SK-N-SH (cell line): ENCODE results near the gene MCM9. TPM values are rescaled to one million over a fixed set of nuclear protein-coding genes. Genes with fewer than 3 reads are reported as not detected.

Experiments
- CTCF ChIA-PET: fragments of 300-600, 350-600 bp; formaldehyde crosslinking; extraction: SDS; loops from one replicate; lab custom pipeline; 2021; lab: Yijun Ruan, JAX
- POLR2A ChIA-PET: fragments of 350-600 bp; sonication (Branson Sonifier 250); formaldehyde crosslinking; extraction: SDS; loops from one replicate; lab custom pipeline; 2020; ENCODE audit warnings: antibody characterized with exemption, inconsistent platforms; lab: Yijun Ruan, JAX
- DNase-seq: peaks from one replicate; pipeline ENCODE4 v3.0.0; 2012
- H2AFZ ChIP-seq: fragments of 200-600 bp; sonication (generic); 2 replicates; pipeline ENCODE4 v1.8.1; 2016; ENCODE audit warnings: antibody characterized with exemption, mild to moderate bottlenecking, low read depth
- H3F3A ChIP-seq: fragments of 200-600 bp; sonication (generic); replicated peaks from 2 replicates; pipeline ENCODE3; 2016; ENCODE audit warnings: antibody characterized with exemption, mild to moderate bottlenecking; ENCODE audit not compliant: insufficient read depth
- H3K27ac ChIP-seq, 2 experiments: fragments of 200-500 bp in 1 of 2; fragments of 200-600 bp in 1 of 2; sonication (Bioruptor generic) in 1 of 2; sonication (generic), shearing (Covaris generic) in 1 of 2; 2 replicates each; pipeline versions ENCODE4 v1.5.1 to v1.6.1; 2014 to 2016; ENCODE audit warnings: low read depth in 2 of 2, inconsistent platforms in 1 of 2, low read length in 1 of 2, mild to moderate bottlenecking in 1 of 2, mixed read lengths in 1 of 2
- H3K27me3 ChIP-seq: fragments of 200-600 bp; sonication (generic), shearing (Covaris generic); 2 replicates; pipeline ENCODE4 v1.6.1; 2016; ENCODE audit warnings: mixed run types; ENCODE audit not compliant: insufficient read depth
- H3K36me3 ChIP-seq, 2 experiments: fragments of 200-500 bp in 1 of 2; fragments of 200-600 bp in 1 of 2; sonication (Bioruptor generic) in 1 of 2; sonication (generic) in 1 of 2; replicated peaks in 1 of 2; 2 replicates each; pipeline versions ENCODE3 to v1.5.1; 2014 to 2016; ENCODE audit warnings: low read length in 1 of 2, mild to moderate bottlenecking in 1 of 2; ENCODE audit not compliant: insufficient read depth in 2 of 2, control insufficient read depth in 1 of 2
- H3K4me1 ChIP-seq, 2 experiments: fragments of 200-500 bp in 1 of 2; fragments of 200-600 bp in 1 of 2; sonication (Bioruptor generic) in 1 of 2; sonication (generic), shearing (Covaris generic) in 1 of 2; 2 replicates each; pipeline versions ENCODE4 v1.5.1 to v1.6.1; 2014 to 2016; ENCODE audit warnings: low read depth in 1 of 2, low read length in 1 of 2, mixed run types in 1 of 2; ENCODE audit not compliant: insufficient read depth in 2 of 2, control insufficient read depth in 1 of 2
- H3K4me2 ChIP-seq: fragments of 200-600 bp; sonication (generic), shearing (Covaris generic); 2 replicates; pipeline ENCODE4 v1.6.1; 2017; ENCODE audit warnings: mixed run types
- H3K4me3 ChIP-seq, 2 experiments: fragments of 200-500 bp in 1 of 2; fragments of 200-600 bp in 1 of 2; sonication (Bioruptor generic) in 1 of 2; sonication (generic), shearing (Covaris generic) in 1 of 2; 2 replicates each; pipeline versions ENCODE4 v1.5.1 to v1.8.1; 2014 to 2016; ENCODE audit warnings: low read depth in 2 of 2, inconsistent platforms in 1 of 2, low read length in 1 of 2, mild to moderate bottlenecking in 1 of 2, mixed read lengths in 1 of 2, moderate library complexity in 1 of 2
- H3K79me2 ChIP-seq: fragments of 200-600 bp; sonication (generic); 2 replicates; pipeline ENCODE4 v1.8.1; 2017; ENCODE audit warnings: mild to moderate bottlenecking; ENCODE audit not compliant: insufficient read depth
- H3K9ac ChIP-seq: fragments of 200-600 bp; sonication (generic); 2 replicates; pipeline ENCODE4 v1.6.1; 2017; ENCODE audit warnings: mixed run types
- H3K9me2 ChIP-seq: fragments of 200-600 bp; sonication (generic); 2 replicates; pipeline ENCODE4 v1.6.1; 2017; ENCODE audit warnings: mixed run types
- H3K9me3 ChIP-seq: fragments of 200-600 bp; sonication (generic); 2 replicates; pipeline ENCODE4 v1.6.1; 2017; ENCODE audit warnings: mixed run types, mild to moderate bottlenecking, moderate library complexity
- H4K20me1 ChIP-seq: fragments of 200-600 bp; sonication (generic); 2 replicates; pipeline ENCODE4 v1.6.1; 2017; ENCODE audit warnings: mild to moderate bottlenecking, mixed run types; ENCODE audit not compliant: insufficient read depth
- CHD2 ChIP-seq: fragments of 150-350 bp; IDR thresholded peaks from 2 replicates; pipeline ENCODE4 v1.6.1; 2018; ENCODE audit warnings: low read length; ENCODE audit not compliant: partially characterized antibody
- CTCF ChIP-seq: fragments of 200-600 bp; sonication (generic); IDR thresholded peaks from 2 replicates; pipeline ENCODE4 v1.6.1; 2017; ENCODE audit warnings: antibody characterized with exemption, mild to moderate bottlenecking, moderate library complexity
- GABPA ChIP-seq: IDR thresholded peaks from 2 replicates; pipeline ENCODE4 v1.4.0; 2012; ENCODE audit warnings: low read depth, mild to moderate bottlenecking
- NFIC ChIP-seq: IDR thresholded peaks from 2 replicates; pipeline ENCODE4 v1.4.0; 2012; ENCODE audit warnings: borderline replicate concordance
- RAD21 ChIP-seq: IDR thresholded peaks from 2 replicates; pipeline ENCODE4 v1.6.1; 2012; ENCODE audit warnings: mild to moderate bottlenecking, low read length
- RXRA ChIP-seq: IDR thresholded peaks from 2 replicates; pipeline ENCODE4 v1.4.0; 2012; ENCODE audit warnings: low read depth, mild to moderate bottlenecking, borderline replicate concordance
- SMC3 ChIP-seq: IDR thresholded peaks from 2 replicates; pipeline ENCODE4 v1.6.1; 2012; ENCODE audit warnings: low read depth, low read length, improper control_type of control experiment
- TAF1 ChIP-seq: IDR thresholded peaks from 2 replicates; pipeline ENCODE4 v1.6.1; 2012; ENCODE audit warnings: low read depth, mild to moderate bottlenecking, low read length, moderate library complexity, borderline replicate concordance
- TCF12 ChIP-seq: IDR thresholded peaks from 2 replicates; pipeline ENCODE4 v1.4.0; 2012
- WGBS: methylation state at CpG from one replicate; pipeline ENCODE4 v1.1.6; 2017; ENCODE audit warnings: low lambda C conversion rate; 5-methylcytosine and 5-hydroxymethylcytosine counted together
- polyA plus RNA-seq, 3 experiments: library from polyadenylated mRNA; depleted of rRNA; stranded (reverse); fragments of >200 nt; gene quantifications; 2 replicates each; pipeline ENCODE4 v1.2.3, GENCODE V29; 2012

MCM9 gene
- polyA plus RNA-seq, 1 of the 3 experiments (the other 2 are of a cell fraction): 1.7 TPM

- no peaks in the 10 kb centered on the region for H3K9me3 ChIP-seq
- no peak overlapping the region for H3K4me2 ChIP-seq
- peak; percentile 33 for DNase-seq
- TF ChIP-seq TCF12: no peak
- TF ChIP-seq CHD2: peak; percentile 15
- no peak overlapping the region for H3K4me3 ChIP-seq
- ChIA-PET CTCF (interaction anchor here (2.3 kb wide), 1 partner anchor 16 kb away, joined by 13 read pairs; no protein-coding TSS in a partner anchor), POLR2A (no interaction called here)
- no peaks in the 10 kb centered on the region for H3K79me2 ChIP-seq
- no peak overlapping the region for H3K9ac ChIP-seq
- no peak overlapping the region for H2AFZ ChIP-seq
- 80% methylated on average over 4 of the region's 5 CpGs for WGBS
- H4K20me1 ChIP-seq: no peaks in the 10 kb centered on the region
- no peaks in the 10 kb centered on the region; the same call in 1 of the 2 replicates for H3K27me3 ChIP-seq
- H3K9me2 ChIP-seq: no peaks in the 10 kb centered on the region
- peaks cover 0 to 14% of the 10 kb centered on the region in 2 experiments; a peak in 3 of 4 replicates for H3K4me1 ChIP-seq
- no peaks in the 10 kb centered on the region for H3F3A ChIP-seq
- H3K27ac ChIP-seq: no peak overlapping the region
- H3K36me3 ChIP-seq: no peaks in the 10 kb centered on the region
Observed at GRCh38 chr6:118784641-118785164, 150.3 kb downstream of the MCM9 start.

GRCh38 chr6:118783931-118784550 is 150.9 kb downstream of the MCM9 start:
- TF ChIP-seq GABPA (no peak), NFIC (no peak), RAD21 (no peak), TAF1 (no peak), SMC3 (no peak), CTCF (no peak)
- TF ChIP-seq, all 33 proteins: peak for 0
- Histone ChIP-seq H3K4me3 (no peak overlapping the region), H4K20me1 (no peaks in the 10 kb centered on the region), H2AFZ (no peak overlapping the region), H3F3A (no peaks in the 10 kb centered on the region), H3K27ac (no peak overlapping the region), H3K9me3 (no peaks in the 10 kb centered on the region), H3K36me3 (no peaks in the 10 kb centered on the region), H3K9ac (no peak overlapping the region), H3K79me2 (no peaks in the 10 kb centered on the region), H3K27me3 (no peaks in the 10 kb centered on the region; the same call in 1 of the 2 replicates), H3K4me2 (no peak overlapping the region), H3K4me1 (peaks cover 0 to 14% of the 10 kb centered on the region in 2 experiments; a peak in 3 of 4 replicates), H3K9me2 (no peaks in the 10 kb centered on the region)
- 37% methylated on average over 5 of the region's 5 CpGs for WGBS
- POLR2A ChIA-PET: no interaction called here
- no peak for DNase-seq
- CTCF ChIA-PET: interaction anchor here (2.3 kb wide), 1 partner anchor 16 kb away, joined by 13 read pairs; no protein-coding TSS in a partner anchor

GRCh38 chr6:118782651-118783050 is 152.3 kb downstream of the MCM9 start:
- H3K27me3 ChIP-seq: no peaks in the 10 kb centered on the region; the same call in 1 of the 2 replicates
- CTCF ChIA-PET: no interaction called here

More at GRCh38 chr6:118782651-118783050, 152.3 kb downstream of the MCM9 start:
- no peaks in the 10 kb centered on the region for H3K79me2 ChIP-seq
- POLR2A ChIA-PET: no interaction called here
- no peaks in the 10 kb centered on the region for H4K20me1 ChIP-seq
- H3K9me3 ChIP-seq: no peaks in the 10 kb centered on the region
- H3K36me3 ChIP-seq: no peaks in the 10 kb centered on the region
- no peaks in the 10 kb centered on the region for H3F3A ChIP-seq
- no peak for TF ChIP-seq RXRA
- peaks cover 0 to 14% of the 10 kb centered on the region in 2 experiments; a peak in 3 of 4 replicates for H3K4me1 ChIP-seq
- H3K27ac ChIP-seq: no peak overlapping the region
- 92% methylated on average over 3 of the region's 3 CpGs for WGBS
- no peak overlapping the region for H2AFZ ChIP-seq
- DNase-seq: no peak
- no peak overlapping the region for H3K4me2 ChIP-seq
- no peak overlapping the region for H3K4me3 ChIP-seq
- no peaks in the 10 kb centered on the region for H3K9me2 ChIP-seq
- H3K9ac ChIP-seq: no peak overlapping the region
